Kidney epithelial cell (primary cell): ENCODE measurements around the gene NFATC2. TPM values are rescaled to one million over a fixed set of nuclear protein-coding genes. Genes with fewer than 3 reads are reported as not detected.

ENCODE experiments used
- DNase-seq: peaks from one replicate; pipeline ENCODE4 v3.0.0-alpha.2; 2010; ENCODE audit warnings: low read depth
- H3K27me3 ChIP-seq: 2 replicates; pipeline ENCODE4 v1.6.0; 2011; ENCODE audit warnings: low read length; ENCODE audit not compliant: control insufficient read depth, insufficient read depth
- H3K36me3 ChIP-seq: 2 replicates; pipeline ENCODE4 v1.5.1; 2011; ENCODE audit warnings: low read length; ENCODE audit not compliant: control insufficient read depth, insufficient read depth
- H3K4me3 ChIP-seq: 2 replicates; pipeline ENCODE4 v1.5.1; 2011; ENCODE audit warnings: low read depth, mild to moderate bottlenecking, control low read depth, low read length
- total RNA-seq: library from RNA; depleted of rRNA; stranded (reverse); fragments of >200 nt; gene quantifications from 2 replicates; pipeline ENCODE4 v1.2.3, GENCODE V29; 2015
- TF ChIP-seq, protein P1 (sequence below): IDR thresholded peaks from 2 replicates; pipeline ENCODE4 v1.5.1; 2011; ENCODE audit warnings: mild to moderate bottlenecking, moderate library complexity, low read length, control low read depth, inconsistent platforms; ENCODE audit not compliant: insufficient read depth, poor library complexity, severe bottlenecking

Gene NFATC2
- total RNA-seq, 1 donor from 2014 or later, result 2.9 TPM

GRCh38 chr20:51404297-51405060, 138.0 kb downstream of the NFATC2 start:
- Histone ChIP-seq H3K36me3 (no peaks in the 10 kb centered on the region), H3K4me3 (no peak overlapping the region), H3K27me3 (no peaks in the 10 kb centered on the region)
- TF ChIP-seq, protein P1, sequence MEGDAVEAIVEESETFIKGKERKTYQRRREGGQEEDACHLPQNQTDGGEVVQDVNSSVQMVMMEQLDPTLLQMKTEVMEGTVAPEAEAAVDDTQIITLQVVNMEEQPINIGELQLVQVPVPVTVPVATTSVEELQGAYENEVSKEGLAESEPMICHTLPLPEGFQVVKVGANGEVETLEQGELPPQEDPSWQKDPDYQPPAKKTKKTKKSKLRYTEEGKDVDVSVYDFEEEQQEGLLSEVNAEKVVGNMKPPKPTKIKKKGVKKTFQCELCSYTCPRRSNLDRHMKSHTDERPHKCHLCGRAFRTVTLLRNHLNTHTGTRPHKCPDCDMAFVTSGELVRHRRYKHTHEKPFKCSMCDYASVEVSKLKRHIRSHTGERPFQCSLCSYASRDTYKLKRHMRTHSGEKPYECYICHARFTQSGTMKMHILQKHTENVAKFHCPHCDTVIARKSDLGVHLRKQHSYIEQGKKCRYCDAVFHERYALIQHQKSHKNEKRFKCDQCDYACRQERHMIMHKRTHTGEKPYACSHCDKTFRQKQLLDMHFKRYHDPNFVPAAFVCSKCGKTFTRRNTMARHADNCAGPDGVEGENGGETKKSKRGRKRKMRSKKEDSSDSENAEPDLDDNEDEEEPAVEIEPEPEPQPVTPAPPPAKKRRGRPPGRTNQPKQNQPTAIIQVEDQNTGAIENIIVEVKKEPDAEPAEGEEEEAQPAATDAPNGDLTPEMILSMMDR, result no peak
- DNase-seq, result no peak

GRCh38 chr20:51403466-51404220, 138.9 kb downstream of the NFATC2 start:
- DNase-seq, result no peak
- no peaks in the 10 kb centered on the region for H3K27me3 ChIP-seq
- TF ChIP-seq, protein P1, result no peak

DNA sequence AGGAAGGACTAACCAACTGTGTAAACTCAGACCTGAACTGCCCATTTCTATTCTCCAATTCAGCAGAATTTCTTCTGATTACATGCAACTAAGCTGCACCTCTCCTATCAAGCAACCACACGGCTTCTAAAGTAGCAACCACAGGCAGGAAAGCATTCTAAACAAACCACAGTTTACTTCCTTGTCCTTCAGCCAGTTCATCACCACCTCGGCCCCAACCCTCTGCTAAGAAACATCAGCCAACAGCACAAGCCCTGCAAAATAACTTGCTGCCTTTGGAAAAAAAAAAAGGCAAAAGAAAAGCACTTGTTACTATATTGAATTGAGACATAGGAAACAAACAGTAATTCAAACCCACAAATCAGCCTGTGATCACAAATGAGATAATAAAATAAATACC, 140.3 kb downstream of the NFATC2 start:
- H3K4me3 ChIP-seq, result no peak overlapping the region
- DNase-seq, result no peak
- H3K36me3 ChIP-seq, result no peaks in the 10 kb centered on the region
- TF ChIP-seq, protein P1, result no peak
- no peaks in the 10 kb centered on the region for H3K27me3 ChIP-seq

More at GRCh38 chr20:51403466-51404220, 138.9 kb downstream of the NFATC2 start:
- no peaks in the 10 kb centered on the region for H3K36me3 ChIP-seq
- H3K4me3 ChIP-seq, result no peak overlapping the region

DNA sequence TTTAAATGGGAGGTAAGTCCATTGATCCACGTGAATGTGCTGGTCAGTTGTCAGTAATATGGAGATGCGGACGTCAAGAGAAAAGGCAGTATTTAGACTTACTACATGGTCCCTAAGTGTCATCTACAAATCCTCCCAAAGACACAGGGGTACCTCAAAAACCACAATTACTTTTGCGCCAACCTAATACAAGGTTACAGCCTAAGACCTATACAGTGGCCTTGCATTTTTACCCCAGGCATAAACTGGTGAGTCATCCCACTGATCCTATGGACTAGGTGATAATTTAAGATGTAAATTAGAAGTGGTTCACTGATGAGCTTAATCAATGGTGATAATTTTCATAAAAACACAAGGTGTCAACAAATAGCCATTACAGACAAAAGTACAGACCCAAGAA, 141.0 kb downstream of the NFATC2 start:
- Histone ChIP-seq H3K36me3 (no peaks in the 10 kb centered on the region), H3K4me3 (no peak overlapping the region), H3K27me3 (no peaks in the 10 kb centered on the region)
- TF ChIP-seq, protein P1, result no peak
- no peak for DNase-seq

GRCh38 chr20:51400051-51400926, 142.2 kb downstream of the NFATC2 start:
- TF ChIP-seq, protein P1, result no peak
- H3K27me3 ChIP-seq, result no peaks in the 10 kb centered on the region

More at GRCh38 chr20:51400051-51400926, 142.2 kb downstream of the NFATC2 start:
- DNase-seq, result no peak
- no peak overlapping the region for H3K4me3 ChIP-seq
- no peaks in the 10 kb centered on the region for H3K36me3 ChIP-seq
